NT2/D1 (cell line): Measurements from ENCODE around the gene SEMA3A.

ENCODE experiments used
- SUZ12 ChIP-seq: IDR thresholded peaks from 2 replicates; pipeline ENCODE4 v1.6.1; 2011; ENCODE audit not compliant: insufficient read length, insufficient read depth; ENCODE audit errors: extremely low read depth
- YY1 ChIP-seq: IDR thresholded peaks from 2 replicates; pipeline ENCODE4 v1.6.1; 2011; ENCODE audit not compliant: insufficient read length, insufficient read depth
- ZNF274 ChIP-seq: IDR thresholded peaks from 2 replicates; pipeline ENCODE4 v1.6.1; 2011; ENCODE audit warnings: mild to moderate bottlenecking, low read depth, low read length

DNA sequence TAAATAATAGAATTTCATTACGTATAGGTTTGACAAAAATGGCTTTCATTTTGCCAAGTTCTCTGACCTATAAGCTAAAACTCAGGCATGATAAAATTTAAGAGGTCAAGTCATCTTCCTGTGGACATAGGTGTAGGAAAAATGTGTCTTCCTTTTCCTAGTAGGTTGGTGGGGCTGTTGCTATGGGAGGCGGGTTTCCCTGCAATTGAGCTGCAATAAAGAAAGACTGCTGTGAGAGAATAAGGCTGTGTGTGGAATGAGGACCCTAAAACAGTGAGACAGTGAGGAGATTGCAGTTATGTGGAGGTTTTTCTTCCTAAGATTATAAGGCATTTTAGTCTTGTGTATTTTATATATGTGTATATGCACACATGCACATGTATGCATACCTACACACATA, 13.0 kb upstream of the SEMA3A start:
- no peak for TF ChIP-seq ZNF274
- no peak for TF ChIP-seq SUZ12
- no peak for TF ChIP-seq YY1
